ENCODE results near the gene FOXRED2.

- TF ChIP-seq RFX5 (IDR thresholded peaks at IDR 0.05; ENCODE audit: low read length): no peak
- TF ChIP-seq EP300 (IDR thresholded peaks at IDR 0.05; ENCODE audit: borderline replicate concordance in 1 of 2, low read depth in 1 of 2, low read length in 1 of 2): no peak
- no peak for TF ChIP-seq IRF3 (IDR thresholded peaks at IDR 0.05; ENCODE audit: low read depth, low read length)
- TF ChIP-seq, protein P1, sequence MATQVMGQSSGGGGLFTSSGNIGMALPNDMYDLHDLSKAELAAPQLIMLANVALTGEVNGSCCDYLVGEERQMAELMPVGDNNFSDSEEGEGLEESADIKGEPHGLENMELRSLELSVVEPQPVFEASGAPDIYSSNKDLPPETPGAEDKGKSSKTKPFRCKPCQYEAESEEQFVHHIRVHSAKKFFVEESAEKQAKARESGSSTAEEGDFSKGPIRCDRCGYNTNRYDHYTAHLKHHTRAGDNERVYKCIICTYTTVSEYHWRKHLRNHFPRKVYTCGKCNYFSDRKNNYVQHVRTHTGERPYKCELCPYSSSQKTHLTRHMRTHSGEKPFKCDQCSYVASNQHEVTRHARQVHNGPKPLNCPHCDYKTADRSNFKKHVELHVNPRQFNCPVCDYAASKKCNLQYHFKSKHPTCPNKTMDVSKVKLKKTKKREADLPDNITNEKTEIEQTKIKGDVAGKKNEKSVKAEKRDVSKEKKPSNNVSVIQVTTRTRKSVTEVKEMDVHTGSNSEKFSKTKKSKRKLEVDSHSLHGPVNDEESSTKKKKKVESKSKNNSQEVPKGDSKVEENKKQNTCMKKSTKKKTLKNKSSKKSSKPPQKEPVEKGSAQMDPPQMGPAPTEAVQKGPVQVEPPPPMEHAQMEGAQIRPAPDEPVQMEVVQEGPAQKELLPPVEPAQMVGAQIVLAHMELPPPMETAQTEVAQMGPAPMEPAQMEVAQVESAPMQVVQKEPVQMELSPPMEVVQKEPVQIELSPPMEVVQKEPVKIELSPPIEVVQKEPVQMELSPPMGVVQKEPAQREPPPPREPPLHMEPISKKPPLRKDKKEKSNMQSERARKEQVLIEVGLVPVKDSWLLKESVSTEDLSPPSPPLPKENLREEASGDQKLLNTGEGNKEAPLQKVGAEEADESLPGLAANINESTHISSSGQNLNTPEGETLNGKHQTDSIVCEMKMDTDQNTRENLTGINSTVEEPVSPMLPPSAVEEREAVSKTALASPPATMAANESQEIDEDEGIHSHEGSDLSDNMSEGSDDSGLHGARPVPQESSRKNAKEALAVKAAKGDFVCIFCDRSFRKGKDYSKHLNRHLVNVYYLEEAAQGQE (IDR thresholded peaks at IDR 0.05; ENCODE audit: low read depth, low read length): no peak
- TF ChIP-seq, protein P2, sequence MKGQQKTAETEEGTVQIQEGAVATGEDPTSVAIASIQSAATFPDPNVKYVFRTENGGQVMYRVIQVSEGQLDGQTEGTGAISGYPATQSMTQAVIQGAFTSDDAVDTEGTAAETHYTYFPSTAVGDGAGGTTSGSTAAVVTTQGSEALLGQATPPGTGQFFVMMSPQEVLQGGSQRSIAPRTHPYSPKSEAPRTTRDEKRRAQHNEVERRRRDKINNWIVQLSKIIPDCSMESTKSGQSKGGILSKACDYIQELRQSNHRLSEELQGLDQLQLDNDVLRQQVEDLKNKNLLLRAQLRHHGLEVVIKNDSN (IDR thresholded peaks at IDR 0.05; ENCODE audit: borderline replicate concordance, low read depth): no peak
- no peak for TF ChIP-seq POLR2AphosphoS5 (IDR thresholded peaks at IDR 0.05; ENCODE audit: low read depth, low read length)
Observed at GRCh38 chr22:36480941-36481392, 25.9 kb downstream of the FOXRED2 start.

Measured in SK-N-SH (cell line).